HepG2 (cell line): ENCODE results near the gene HAO2. TPM values are rescaled to one million over a fixed set of nuclear protein-coding genes. Genes with fewer than 3 reads are reported as not detected.

Experiments
- CBX5 ChIP-seq: sonication (generic); formaldehyde crosslinking; IDR thresholded peaks from 2 replicates; pipeline ENCODE4 v1.4.0; 2020; ENCODE audit warnings: missing genetic modification reagents, borderline replicate concordance
- CCAR2 ChIP-seq: fragments of 200-400 bp; formaldehyde crosslinking; optimal IDR thresholded peaks from 2 replicates; pipeline ENCODE3; 2018; ENCODE audit warnings: low read depth, mild to moderate bottlenecking, low read length, moderate library complexity
- CREM ChIP-seq, 2 experiments: sonication (generic) in 1 of 2; formaldehyde crosslinking in 1 of 2; IDR thresholded peaks; 2 replicates each; pipeline versions ENCODE4 v1.4.0 to v1.6.1; 2016 to 2020; ENCODE audit warnings: antibody characterized with exemption in 1 of 2, mild to moderate bottlenecking in 1 of 2, missing genetic modification reagents in 1 of 2
- ETV6 ChIP-seq: sonication (generic); formaldehyde crosslinking; conservative IDR thresholded peaks from 2 replicates; pipeline ENCODE4 v1.4.0; 2020; ENCODE audit warnings: missing genetic modification reagents
- ISL2 ChIP-seq: sonication (generic); formaldehyde crosslinking; IDR thresholded peaks from 2 replicates; pipeline ENCODE4 v1.5.0; 2020; ENCODE audit warnings: missing genetic modification reagents
- ISX ChIP-seq: sonication (generic); formaldehyde crosslinking; conservative IDR thresholded peaks from 2 replicates; pipeline ENCODE4 v1.5.0; 2020; ENCODE audit warnings: missing genetic modification reagents
- JARID2 ChIP-seq: sonication (generic); formaldehyde crosslinking; IDR thresholded peaks from 2 replicates; pipeline ENCODE4 v1.8.1; 2023; ENCODE audit warnings: missing genetic modification reagents, inconsistent platforms; ENCODE audit not compliant: insufficient replicate concordance
- NFYB ChIP-seq: sonication (generic); formaldehyde crosslinking; IDR thresholded peaks from 2 replicates; pipeline ENCODE4 v1.4.0; 2020; ENCODE audit warnings: missing genetic modification reagents
- PLRG1 ChIP-seq: fragments of 450-650 bp; conservative IDR thresholded peaks from 2 replicates; pipeline ENCODE4 v1.6.1; 2016
- PRPF4 ChIP-seq: fragments of 200-400 bp; formaldehyde crosslinking; IDR thresholded peaks from 2 replicates; pipeline ENCODE4 v1.6.1; 2016; ENCODE audit warnings: low read length, low read depth; ENCODE audit not compliant: poor library complexity, severe bottlenecking
- TEAD3 ChIP-seq: optimal IDR thresholded peaks from 2 replicates; pipeline ENCODE3; 2016; ENCODE audit warnings: borderline replicate concordance
- THYN1 ChIP-seq: sonication (generic); formaldehyde crosslinking; IDR thresholded peaks from 2 replicates; pipeline ENCODE4 v1.8.1; 2023; ENCODE audit warnings: low read depth, mild to moderate bottlenecking, moderate library complexity, missing genetic modification reagents, borderline replicate concordance
- ZNF160 ChIP-seq: sonication (generic); formaldehyde crosslinking; IDR thresholded peaks from 2 replicates; pipeline ENCODE4 v1.8.0; 2022; ENCODE audit warnings: mild to moderate bottlenecking, inconsistent platforms, missing genetic modification reagents
- ZNF274 ChIP-seq: sonication (generic); formaldehyde crosslinking; IDR thresholded peaks from 2 replicates; pipeline ENCODE4 v1.5.1; 2020; ENCODE audit warnings: mild to moderate bottlenecking, missing genetic modification reagents
- ZNF343 ChIP-seq: sonication (generic); formaldehyde crosslinking; IDR thresholded peaks from 2 replicates; pipeline ENCODE4 v1.4.0; 2020; ENCODE audit warnings: mild to moderate bottlenecking, missing genetic modification reagents
- ZNF549 ChIP-seq: sonication (generic); formaldehyde crosslinking; IDR thresholded peaks from 2 replicates; pipeline ENCODE4 v1.5.0; 2020; ENCODE audit warnings: missing genetic modification reagents
- ZNF660 ChIP-seq: sonication (generic); formaldehyde crosslinking; IDR thresholded peaks from 2 replicates; pipeline ENCODE4 v1.5.1; 2020; ENCODE audit warnings: mild to moderate bottlenecking, low read depth, missing genetic modification reagents, borderline replicate concordance
- ZNF672 ChIP-seq: sonication (generic); formaldehyde crosslinking; IDR thresholded peaks from 2 replicates; pipeline ENCODE4 v1.8.1; 2022; ENCODE audit warnings: missing genetic modification reagents
- ZNF678 ChIP-seq: sonication (generic); formaldehyde crosslinking; IDR thresholded peaks from 2 replicates; pipeline ENCODE4 v1.4.0; 2020; ENCODE audit warnings: mild to moderate bottlenecking, missing genetic modification reagents
- ZZZ3 ChIP-seq: sonication (generic); formaldehyde crosslinking; IDR thresholded peaks from 2 replicates; pipeline ENCODE4 v1.4.0; 2020; ENCODE audit warnings: missing genetic modification reagents, mild to moderate bottlenecking, borderline replicate concordance
- polyA plus RNA-seq, 8 experiments: library from polyadenylated mRNA; depleted of rRNA in 3 of 8; stranded (reverse) in 7 of 8; unstranded in 1 of 8; fragments of >200 nt; fragmentation: Illumina TruSeq in 4 of 8; extraction: Trizol in 4 of 8; gene quantifications; 2 replicates each; pipeline versions ENCODE4 v1.2.1 to v1.2.3, GENCODE V29; 2011 to 2016; ENCODE audit warnings: low read depth in 4 of 8, missing spikeins in 1 of 8, mixed read lengths in 1 of 8; ENCODE audit not compliant: insufficient read depth in 1 of 8
- total RNA-seq, 5 experiments: library from RNA; depleted of rRNA; stranded (reverse); fragments of >200 nt; fragmentation: Illumina TruSeq; extraction: Trizol; gene quantifications; 2 replicates each; pipeline ENCODE4 v1.2.3, GENCODE V29; 2016; ENCODE audit warnings: low read depth in 1 of 5
- TF ChIP-seq, protein P1 (sequence below): sonication (generic); formaldehyde crosslinking; IDR thresholded peaks from 2 replicates; pipeline ENCODE4 v1.8.1; 2023; ENCODE audit warnings: mild to moderate bottlenecking, missing genetic modification reagents
- TF ChIP-seq, protein P2 (sequence below): sonication (generic); formaldehyde crosslinking; IDR thresholded peaks from 2 replicates; pipeline ENCODE4 v1.4.0; 2020; ENCODE audit warnings: low read depth, mild to moderate bottlenecking, missing genetic modification reagents
- TF ChIP-seq, protein P3 (sequence below): sonication (generic); formaldehyde crosslinking; conservative IDR thresholded peaks from 2 replicates; pipeline ENCODE4 v1.8.0; 2022; ENCODE audit warnings: missing genetic modification reagents
- TF ChIP-seq, protein P4 (sequence below): sonication (generic); formaldehyde crosslinking; IDR thresholded peaks from 2 replicates; pipeline ENCODE4 v1.5.0; 2020; ENCODE audit warnings: missing genetic modification reagents, mild to moderate bottlenecking, borderline replicate concordance

HAO2 gene
- total and polyA plus RNA-seq, 2 of the 13 experiments (the other 11 are each of a cell fraction or from before 2014, with no cell fraction given): 0.05 to 0.09 TPM

DNA sequence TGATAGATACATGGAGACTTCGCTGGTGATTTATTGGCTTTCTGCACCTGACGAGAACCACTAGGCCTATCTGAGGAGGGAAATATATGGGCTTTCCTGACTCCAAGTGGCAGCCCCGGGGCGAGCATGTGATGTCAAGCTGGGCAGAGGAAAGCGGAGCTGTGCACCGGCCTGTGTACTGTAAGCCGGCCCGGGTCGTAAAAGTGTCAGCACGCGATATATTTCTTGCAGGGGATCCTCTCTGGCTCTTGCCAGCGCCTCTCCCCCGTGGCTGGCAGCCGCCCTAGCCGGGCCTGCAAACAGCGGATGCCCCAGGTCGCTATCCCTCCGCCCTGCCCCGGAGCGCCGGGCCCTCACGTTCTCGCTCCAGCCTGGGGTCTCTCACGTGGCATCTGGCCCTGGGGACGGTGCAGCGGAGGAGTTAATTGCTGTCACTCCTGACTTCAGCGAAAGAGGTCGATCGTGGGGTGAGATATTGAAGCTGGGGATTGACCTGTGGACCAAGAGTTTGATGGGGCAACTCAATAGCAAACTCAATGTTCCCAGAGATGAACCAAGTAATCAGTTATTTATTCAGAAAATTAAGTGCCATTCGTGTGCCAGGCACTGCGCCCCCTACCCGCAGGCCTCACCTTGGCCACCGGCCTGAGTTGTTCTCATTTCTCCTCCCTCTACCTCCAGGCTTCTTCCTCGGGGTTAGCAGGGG is 41.0 kb upstream of the HAO2 start (continued):
- TF ChIP-seq, protein P1, sequence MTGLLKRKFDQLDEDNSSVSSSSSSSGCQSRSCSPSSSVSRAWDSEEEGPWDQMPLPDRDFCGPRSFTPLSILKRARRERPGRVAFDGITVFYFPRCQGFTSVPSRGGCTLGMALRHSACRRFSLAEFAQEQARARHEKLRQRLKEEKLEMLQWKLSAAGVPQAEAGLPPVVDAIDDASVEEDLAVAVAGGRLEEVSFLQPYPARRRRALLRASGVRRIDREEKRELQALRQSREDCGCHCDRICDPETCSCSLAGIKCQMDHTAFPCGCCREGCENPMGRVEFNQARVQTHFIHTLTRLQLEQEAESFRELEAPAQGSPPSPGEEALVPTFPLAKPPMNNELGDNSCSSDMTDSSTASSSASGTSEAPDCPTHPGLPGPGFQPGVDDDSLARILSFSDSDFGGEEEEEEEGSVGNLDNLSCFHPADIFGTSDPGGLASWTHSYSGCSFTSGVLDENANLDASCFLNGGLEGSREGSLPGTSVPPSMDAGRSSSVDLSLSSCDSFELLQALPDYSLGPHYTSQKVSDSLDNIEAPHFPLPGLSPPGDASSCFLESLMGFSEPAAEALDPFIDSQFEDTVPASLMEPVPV: peak; percentile 28; the same call in 1 of the 2 replicates
- TF ChIP-seq, protein P2, sequence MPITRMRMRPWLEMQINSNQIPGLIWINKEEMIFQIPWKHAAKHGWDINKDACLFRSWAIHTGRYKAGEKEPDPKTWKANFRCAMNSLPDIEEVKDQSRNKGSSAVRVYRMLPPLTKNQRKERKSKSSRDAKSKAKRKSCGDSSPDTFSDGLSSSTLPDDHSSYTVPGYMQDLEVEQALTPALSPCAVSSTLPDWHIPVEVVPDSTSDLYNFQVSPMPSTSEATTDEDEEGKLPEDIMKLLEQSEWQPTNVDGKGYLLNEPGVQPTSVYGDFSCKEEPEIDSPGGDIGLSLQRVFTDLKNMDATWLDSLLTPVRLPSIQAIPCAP: no peak
- TF ChIP-seq THYN1 (CRISPR knock-in tag) (no peak), ZNF160 (CRISPR knock-in tag) (no peak), ZZZ3 (CRISPR knock-in tag) (no peak), ISX (CRISPR knock-in tag) (no peak), ISL2 (CRISPR knock-in tag) (no peak), NFYB (no peak; the same call in 1 of the 2 replicates), ETV6 (no peak), ZNF549 (CRISPR knock-in tag) (no peak), PRPF4 (no peak), ZNF660 (CRISPR knock-in tag) (no peak), ZNF678 (CRISPR knock-in tag) (no peak), ZNF343 (CRISPR knock-in tag) (no peak), CBX5 (CRISPR knock-in tag) (no peak), TEAD3 (CRISPR knock-in tag) (no peak), ZNF274 (CRISPR knock-in tag) (peak; percentile 80), CCAR2 (no peak), PLRG1 (no peak), ZNF672 (CRISPR knock-in tag) (no peak), CREM (IDR thresholded peaks at IDR 0.05) (no peak), CREM (CRISPR knock-in tag; IDR thresholded peaks at IDR 0.05) (no peak), JARID2 (no peak)
- TF ChIP-seq, protein P3, sequence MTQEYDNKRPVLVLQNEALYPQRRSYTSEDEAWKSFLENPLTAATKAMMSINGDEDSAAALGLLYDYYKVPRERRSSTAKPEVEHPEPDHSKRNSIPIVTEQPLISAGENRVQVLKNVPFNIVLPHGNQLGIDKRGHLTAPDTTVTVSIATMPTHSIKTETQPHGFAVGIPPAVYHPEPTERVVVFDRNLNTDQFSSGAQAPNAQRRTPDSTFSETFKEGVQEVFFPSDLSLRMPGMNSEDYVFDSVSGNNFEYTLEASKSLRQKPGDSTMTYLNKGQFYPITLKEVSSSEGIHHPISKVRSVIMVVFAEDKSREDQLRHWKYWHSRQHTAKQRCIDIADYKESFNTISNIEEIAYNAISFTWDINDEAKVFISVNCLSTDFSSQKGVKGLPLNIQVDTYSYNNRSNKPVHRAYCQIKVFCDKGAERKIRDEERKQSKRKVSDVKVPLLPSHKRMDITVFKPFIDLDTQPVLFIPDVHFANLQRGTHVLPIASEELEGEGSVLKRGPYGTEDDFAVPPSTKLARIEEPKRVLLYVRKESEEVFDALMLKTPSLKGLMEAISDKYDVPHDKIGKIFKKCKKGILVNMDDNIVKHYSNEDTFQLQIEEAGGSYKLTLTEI (CRISPR knock-in tag): no peak
- TF ChIP-seq, protein P4, sequence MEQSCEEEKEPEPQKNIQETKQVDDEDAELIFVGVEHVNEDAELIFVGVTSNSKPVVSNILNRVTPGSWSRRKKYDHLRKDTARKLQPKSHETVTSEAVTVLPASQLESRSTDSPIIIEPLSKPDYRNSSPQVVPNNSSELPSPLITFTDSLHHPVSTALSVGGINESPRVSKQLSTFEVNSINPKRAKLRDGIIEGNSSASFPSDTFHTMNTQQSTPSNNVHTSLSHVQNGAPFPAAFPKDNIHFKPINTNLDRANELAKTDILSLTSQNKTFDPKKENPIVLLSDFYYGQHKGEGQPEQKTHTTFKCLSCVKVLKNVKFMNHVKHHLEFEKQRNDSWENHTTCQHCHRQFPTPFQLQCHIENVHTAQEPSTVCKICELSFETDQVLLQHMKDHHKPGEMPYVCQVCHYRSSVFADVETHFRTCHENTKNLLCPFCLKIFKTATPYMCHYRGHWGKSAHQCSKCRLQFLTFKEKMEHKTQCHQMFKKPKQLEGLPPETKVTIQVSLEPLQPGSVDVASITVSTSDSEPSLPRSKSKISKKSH (CRISPR knock-in tag): peak; percentile 50; the same call in 1 of the 2 replicates
